HL-60 (cell line): ENCODE measurements around the gene LUZP2.
"Not testable (repeated sequence)": the region's sequence is repeated elsewhere in the genome, so short reads cannot be mapped to it uniquely, and the experiment has no call there.

Experiments
- DNase-seq, 2 experiments: peaks; one replicate each; pipeline ENCODE4 v3.0.0-alpha.2; 2010 to 2020; ENCODE audit warnings: low read depth in 1 of 2, low spot score in 1 of 2
- H3K27ac ChIP-seq: fragments of 250-450 bp; sonication (Bioruptor Pico); replicated peaks from 2 replicates; pipeline ENCODE4 v1.5.1; 2020; ENCODE audit warnings: mild to moderate bottlenecking, moderate library complexity
- H3K27me3 ChIP-seq: fragments of 250-450 bp; sonication (Bioruptor Pico); 2 replicates; pipeline ENCODE4 v1.5.1; 2021; ENCODE audit warnings: mild to moderate bottlenecking, moderate library complexity; ENCODE audit not compliant: insufficient read depth, poor library complexity, severe bottlenecking
- H3K4me3 ChIP-seq: replicated peaks from 2 replicates; pipeline ENCODE4 v1.5.1; 2011; ENCODE audit warnings: mild to moderate bottlenecking, control low read depth, low read length; ENCODE audit not compliant: insufficient read depth
- CTCF ChIP-seq: IDR thresholded peaks from one replicate; pipeline ENCODE4 v1.5.1; 2011; ENCODE audit warnings: low read length, control low read depth, inconsistent platforms; ENCODE audit not compliant: insufficient read depth
- GABPA ChIP-seq: IDR thresholded peaks from 2 replicates; pipeline ENCODE4 v1.6.1; 2012; ENCODE audit warnings: low read depth
- POLR2AphosphoS5 ChIP-seq: IDR thresholded peaks from 2 replicates; pipeline ENCODE4 v1.6.1; 2012; ENCODE audit warnings: low read depth
- SPI1 ChIP-seq: IDR thresholded peaks from 2 replicates; pipeline ENCODE4 v1.6.1; 2012; ENCODE audit warnings: low read depth, mild to moderate bottlenecking, borderline replicate concordance
- TF ChIP-seq, protein P1 (sequence below): IDR thresholded peaks from 2 replicates; pipeline ENCODE4 v1.6.1; 2012; ENCODE audit warnings: low read depth; ENCODE audit not compliant: insufficient replicate concordance

The LUZP2 gene

GRCh38 chr11:24999929-25000328 is 503.1 kb downstream of the LUZP2 start:
- H3K27ac ChIP-seq, H3K27me3 ChIP-seq, H3K4me3 ChIP-seq, DNase-seq: not testable (repeated sequence)

DNA sequence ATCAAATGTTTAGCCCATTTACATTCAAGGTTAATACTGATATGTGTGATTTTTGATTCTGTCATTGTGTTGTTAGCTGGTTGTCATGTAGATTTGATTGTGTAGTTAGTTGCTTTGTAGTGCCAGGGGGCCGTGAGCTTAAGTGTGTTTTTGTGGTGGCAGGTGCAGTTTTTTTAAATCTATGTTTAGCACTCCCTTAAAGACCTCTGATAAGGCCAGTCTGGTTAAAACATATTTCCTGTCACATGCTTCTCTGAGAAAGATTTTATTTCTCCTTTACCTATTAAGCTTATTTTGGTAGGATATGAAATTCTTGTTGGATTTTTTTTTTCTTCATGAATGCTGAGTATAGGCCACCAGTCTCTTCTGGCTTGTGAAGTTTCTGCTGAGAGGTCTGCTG is 540.6 kb downstream of the LUZP2 start:
- DNase-seq: no peak
- Histone ChIP-seq H3K27me3 (no peaks in the 10 kb centered on the region), H3K27ac (no peak overlapping the region), H3K4me3 (no peak overlapping the region)
- TF ChIP-seq, protein P1, sequence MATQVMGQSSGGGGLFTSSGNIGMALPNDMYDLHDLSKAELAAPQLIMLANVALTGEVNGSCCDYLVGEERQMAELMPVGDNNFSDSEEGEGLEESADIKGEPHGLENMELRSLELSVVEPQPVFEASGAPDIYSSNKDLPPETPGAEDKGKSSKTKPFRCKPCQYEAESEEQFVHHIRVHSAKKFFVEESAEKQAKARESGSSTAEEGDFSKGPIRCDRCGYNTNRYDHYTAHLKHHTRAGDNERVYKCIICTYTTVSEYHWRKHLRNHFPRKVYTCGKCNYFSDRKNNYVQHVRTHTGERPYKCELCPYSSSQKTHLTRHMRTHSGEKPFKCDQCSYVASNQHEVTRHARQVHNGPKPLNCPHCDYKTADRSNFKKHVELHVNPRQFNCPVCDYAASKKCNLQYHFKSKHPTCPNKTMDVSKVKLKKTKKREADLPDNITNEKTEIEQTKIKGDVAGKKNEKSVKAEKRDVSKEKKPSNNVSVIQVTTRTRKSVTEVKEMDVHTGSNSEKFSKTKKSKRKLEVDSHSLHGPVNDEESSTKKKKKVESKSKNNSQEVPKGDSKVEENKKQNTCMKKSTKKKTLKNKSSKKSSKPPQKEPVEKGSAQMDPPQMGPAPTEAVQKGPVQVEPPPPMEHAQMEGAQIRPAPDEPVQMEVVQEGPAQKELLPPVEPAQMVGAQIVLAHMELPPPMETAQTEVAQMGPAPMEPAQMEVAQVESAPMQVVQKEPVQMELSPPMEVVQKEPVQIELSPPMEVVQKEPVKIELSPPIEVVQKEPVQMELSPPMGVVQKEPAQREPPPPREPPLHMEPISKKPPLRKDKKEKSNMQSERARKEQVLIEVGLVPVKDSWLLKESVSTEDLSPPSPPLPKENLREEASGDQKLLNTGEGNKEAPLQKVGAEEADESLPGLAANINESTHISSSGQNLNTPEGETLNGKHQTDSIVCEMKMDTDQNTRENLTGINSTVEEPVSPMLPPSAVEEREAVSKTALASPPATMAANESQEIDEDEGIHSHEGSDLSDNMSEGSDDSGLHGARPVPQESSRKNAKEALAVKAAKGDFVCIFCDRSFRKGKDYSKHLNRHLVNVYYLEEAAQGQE: no peak
- TF ChIP-seq SPI1 (no peak), GABPA (no peak), CTCF (no peak), POLR2AphosphoS5 (no peak)

- Histone ChIP-seq H3K27ac (no peak overlapping the region), H3K27me3 (no peaks in the 10 kb centered on the region), H3K4me3 (no peak overlapping the region)
- no peak for DNase-seq
- TF ChIP-seq, protein P1: no peak
- TF ChIP-seq SPI1 (no peak), CTCF (no peak), GABPA (no peak), POLR2AphosphoS5 (no peak)
Measured at GRCh38 chr11:25038131-25038530, 541.3 kb downstream of the LUZP2 start.

DNA sequence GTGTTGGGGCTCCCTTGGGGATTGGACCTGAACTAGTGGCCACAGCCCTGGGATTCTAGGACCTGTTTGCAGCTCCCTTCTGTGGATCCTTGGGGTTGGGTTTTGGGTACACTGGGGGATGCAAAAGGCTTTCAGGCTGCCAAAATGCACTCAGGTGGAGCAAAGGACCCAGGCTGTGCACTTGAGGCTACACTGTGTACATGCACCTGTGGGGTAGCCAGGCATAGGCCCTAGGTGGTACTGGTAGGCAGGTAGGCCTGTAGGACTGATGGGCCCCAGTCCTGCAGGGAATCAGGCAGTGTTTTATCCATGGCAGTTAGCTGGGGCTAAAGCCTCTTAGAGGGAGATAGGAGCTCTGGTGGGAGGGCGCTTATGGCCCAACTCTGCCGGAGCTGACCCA is 542.3 kb downstream of the LUZP2 start:
- DNase-seq: no peak
- TF ChIP-seq, protein P1: no peak
- no peak for TF ChIP-seq SPI1
- no peak for TF ChIP-seq GABPA
- TF ChIP-seq CTCF: no peak
- no peak for TF ChIP-seq POLR2AphosphoS5
- Histone ChIP-seq H3K27me3 (no peaks in the 10 kb centered on the region), H3K27ac (no peak overlapping the region), H3K4me3 (no peak overlapping the region)
